COLO829 (cell line): ENCODE results near the gene SMIM45.

ENCODE experiments used
- DNase-seq: peaks from one replicate; pipeline ENCODE4 v3.0.0; 2012; ENCODE audit warnings: low spot score

Gene SMIM45

DNA sequence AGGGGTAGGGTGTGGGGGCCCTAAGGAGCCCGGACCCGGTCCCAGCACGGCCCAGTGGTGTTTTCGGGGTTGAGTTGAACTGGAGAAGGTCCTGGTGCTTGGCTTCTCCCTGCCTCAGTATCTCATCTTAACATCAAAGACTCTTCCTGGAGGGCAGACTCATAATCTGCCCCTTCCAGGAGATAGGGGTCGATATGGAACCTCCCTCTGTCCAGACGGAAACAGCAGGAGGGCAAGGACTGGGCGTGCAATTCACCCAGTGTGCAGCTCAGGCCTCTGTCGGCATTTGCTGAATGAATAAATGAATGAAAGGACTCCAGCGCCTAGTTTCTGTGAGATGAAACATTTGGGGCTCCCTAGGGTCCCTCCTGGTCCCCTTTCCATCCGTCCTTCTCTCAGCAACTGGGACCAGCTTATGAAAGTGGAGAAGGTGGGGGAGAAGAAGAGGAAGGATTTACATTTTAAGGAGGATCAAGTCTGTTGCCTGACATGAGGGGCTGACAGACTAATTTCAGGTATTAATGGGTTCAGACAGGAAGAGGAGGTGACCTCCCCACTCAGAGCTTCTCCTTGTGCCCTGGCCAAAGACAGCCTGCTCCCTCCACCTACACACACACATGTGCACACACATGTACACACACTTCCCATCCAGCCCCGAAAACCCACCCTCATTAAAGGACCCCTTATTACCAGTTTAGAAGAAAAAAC is 36.0 kb upstream of the SMIM45 start:
- DNase-seq: no peak

DNA sequence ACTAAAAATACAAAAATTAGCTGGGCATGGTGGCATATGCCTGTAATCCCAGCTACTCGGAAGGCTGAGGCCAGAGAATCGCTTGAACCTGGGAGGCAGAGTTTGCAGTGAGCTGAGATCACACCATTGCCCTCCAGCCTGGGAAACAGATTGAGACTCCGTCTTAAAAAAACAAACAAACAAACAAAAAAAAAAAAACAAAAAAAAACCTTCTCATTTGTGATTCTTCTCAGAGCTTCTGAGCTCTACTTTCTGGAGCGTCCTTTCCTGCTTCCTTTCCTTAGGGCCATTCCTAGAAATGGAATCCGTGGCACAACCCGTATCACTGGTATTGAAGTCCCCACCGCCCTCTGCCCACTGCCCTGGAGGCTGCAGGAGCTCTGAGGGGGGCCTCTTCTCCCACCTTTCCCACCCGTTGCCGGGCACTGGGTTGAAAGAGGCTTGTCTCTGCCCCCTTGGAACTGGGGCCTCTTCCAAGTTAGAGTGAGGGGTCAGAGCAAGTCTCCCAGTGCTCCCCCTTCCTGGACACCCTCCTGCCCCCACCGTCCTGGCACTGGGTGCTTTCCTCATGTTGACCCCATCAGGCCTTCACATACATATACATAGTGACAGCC is 35.1 kb upstream of the SMIM45 start:
- no peak for DNase-seq

DNA sequence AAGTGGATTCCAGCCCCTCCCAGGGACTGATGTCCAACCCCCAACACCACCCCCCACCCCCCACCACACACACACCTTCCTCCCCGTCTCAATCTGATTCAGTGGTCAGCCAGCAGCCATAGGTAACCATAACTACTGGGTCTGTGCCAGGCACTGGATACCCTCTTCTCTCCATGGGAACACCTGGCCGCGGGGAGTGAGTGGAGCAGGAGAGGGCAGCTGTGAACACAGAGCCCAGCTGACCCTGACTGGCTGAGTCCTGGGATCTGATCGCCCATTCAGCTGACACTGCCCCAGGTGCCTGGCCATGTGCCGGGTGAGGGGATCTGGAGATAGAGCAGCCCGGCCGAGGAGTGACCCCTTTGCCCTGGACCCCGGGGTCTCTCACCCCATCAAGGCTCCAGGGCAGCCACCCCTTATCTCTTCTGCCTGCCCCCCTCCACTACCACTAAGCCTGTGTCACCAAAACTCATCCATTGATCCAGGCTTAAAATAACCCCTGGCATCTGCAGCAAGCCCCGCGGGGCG is 34.5 kb upstream of the SMIM45 start:
- DNase-seq: no peak

DNA sequence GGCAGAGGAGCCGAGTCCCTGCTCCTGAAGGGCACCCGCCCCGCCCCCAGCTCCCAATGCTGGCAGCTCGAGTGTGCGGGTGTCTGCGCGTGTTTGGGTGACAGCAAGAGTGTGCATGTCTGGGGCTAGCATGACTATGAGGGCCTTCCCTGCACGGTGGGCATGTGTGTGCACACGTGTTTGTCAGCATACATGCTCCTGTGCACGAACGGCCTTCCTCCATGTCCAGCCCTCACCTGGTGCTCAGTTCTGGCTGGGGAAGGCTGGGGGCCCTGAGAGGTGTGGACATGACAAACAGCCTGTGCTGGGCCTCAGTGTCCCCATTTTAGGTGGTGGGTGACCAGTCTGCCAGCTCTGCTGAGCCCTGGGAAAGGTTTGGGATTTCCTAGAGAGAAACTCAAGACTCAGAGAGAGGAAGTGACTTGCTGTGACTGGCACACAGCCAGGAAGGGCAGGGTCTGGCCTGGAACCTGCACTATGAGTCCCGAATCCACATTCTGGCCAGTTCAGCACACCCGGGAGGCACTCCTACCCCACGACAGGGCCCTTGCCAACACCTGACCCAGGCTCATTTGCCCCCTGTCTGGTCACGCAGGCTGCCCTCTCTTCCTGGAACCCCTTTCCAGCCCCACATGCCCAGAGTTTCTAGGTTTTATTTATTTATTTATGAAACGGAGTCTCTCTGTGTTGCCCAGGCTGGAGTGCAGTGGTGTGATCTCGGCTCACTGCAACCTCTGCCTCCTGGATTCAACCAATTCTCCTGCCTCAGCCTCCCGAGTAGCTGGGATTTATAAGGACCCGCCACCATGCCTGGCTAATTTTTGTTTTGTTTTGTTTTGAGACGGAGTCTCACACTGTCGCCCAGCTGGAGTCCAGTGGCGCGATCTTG is 33.8 kb upstream of the SMIM45 start:
- peak; percentile 59 for DNase-seq

DNA sequence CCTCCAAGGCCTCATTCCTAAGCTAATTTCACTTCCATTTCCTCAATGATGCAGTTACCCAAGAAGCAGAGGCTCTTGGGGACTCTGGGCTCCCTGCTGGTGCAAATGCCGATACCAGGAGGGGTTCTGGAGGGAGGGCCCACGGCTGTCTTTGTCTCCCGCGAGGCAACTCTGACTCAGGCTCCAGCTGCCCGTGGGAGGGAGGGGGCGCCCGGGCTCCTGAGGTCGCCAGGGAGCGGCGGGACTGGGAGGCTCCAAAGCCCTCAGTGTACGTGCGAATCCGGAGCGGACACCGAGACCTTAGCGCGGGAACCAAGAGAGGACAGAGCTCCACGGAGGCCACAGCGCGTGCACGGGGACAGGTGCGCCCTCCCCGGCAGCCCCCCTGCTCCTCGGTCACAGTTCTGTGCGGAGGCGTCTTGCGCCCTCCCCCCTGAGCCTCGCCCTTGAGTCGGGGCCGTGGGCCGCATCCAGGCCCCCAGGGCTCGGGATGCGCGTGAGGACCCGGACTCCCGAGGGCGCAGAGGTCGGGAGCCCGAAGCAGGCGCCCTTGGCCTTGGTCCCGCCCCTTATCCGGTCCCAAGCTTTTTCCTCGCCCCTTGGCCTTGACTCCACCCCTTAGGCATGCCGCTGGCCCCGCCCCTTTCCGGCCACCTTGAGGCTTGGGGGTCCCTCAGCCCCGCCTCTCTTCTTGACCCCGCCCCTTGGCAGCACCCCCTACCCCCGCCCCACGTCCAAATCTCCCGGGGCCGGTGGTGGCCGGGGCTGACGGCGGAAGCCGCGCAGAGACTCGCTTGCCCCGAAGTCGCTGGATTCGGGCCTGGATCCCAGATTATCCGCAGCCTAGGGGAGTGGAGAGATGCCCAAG is 32.4 kb upstream of the SMIM45 start:
- DNase-seq: no peak

DNA sequence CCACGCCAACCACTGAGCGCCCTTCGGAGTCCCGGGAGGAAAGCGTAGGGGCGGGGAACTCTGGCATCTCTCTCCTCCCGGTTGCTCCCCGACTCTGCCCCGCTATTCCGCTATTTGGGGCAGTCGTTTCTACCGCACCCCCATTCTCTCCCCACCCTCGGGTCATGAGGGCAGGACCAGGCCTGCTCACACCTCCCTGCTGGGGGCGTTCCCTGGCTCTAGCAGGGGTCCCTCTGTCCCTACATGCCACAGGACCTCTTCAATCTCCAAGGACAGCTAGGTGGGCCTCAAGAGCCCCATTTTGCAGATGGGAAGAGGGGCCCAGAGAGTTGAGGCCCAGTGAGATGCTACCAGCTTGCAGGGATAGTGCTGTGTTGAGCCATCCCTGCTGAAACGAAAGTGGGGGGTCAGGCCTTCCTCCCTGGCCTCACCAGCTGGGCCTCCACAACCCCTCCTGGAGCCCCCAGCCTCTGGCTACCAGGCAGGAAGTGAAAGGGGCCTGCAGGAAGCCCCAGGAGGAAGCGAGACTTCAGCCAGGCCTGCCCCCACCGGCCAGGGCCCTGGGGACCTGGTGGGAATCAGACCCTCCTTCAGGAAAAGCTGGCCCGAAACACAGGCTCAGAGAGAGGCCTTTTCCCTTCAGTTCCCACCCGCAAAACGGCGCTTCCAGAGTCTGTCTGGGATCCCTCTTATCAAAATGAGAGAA is 31.5 kb upstream of the SMIM45 start:
- no peak for DNase-seq

DNA sequence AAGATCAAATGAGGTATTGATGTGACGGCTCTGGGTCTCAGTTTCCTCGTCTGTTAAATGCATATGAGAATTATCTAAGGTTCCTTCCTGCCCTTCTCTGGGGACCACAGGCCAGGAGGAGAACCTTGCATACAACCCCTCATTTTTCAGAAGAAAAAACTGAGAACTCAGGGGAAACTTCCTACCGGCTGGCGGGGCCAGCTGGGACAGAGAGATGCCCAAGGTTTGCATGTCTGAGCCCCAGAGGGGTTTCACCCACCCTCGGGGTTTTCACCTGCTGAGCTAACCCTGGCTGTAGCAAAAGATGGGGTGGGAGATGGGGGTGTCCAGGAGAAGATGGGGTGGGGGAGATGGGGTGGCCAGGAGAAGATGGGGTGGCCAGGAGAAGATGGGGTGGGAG is 29.6 kb upstream of the SMIM45 start:
- DNase-seq: no peak

DNA sequence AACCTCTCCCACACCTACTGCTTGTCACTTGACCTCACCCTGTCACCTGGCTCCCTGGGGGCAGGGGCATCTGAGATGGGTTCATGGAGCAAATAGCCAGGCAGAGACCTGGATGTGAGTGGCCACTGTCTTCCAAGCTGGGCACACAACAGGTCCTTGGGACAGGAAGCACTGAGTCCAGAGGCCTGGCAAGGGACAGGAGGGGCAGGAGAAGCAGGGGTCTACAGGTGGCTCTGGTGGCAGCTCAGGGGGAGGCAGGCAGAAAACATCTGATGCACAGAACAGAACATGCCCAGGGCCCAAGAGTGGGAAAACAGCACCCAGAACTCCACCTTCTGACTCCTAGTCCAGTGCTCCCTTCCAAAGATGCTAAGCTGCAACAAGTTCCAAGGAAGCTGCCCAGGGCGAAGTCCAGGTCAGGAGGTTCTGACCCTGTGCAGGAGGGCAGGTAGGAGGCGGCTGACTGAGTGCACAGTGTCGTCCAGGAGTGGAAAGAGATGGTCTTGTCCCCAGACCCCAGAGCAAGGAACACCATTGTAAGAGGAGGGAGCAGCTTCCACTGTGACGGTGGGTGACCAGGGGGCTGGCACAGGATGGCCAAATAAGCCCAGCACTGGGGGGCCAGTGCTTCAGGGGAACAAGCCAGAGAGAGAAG is 28.9 kb upstream of the SMIM45 start:
- DNase-seq: no peak

DNA sequence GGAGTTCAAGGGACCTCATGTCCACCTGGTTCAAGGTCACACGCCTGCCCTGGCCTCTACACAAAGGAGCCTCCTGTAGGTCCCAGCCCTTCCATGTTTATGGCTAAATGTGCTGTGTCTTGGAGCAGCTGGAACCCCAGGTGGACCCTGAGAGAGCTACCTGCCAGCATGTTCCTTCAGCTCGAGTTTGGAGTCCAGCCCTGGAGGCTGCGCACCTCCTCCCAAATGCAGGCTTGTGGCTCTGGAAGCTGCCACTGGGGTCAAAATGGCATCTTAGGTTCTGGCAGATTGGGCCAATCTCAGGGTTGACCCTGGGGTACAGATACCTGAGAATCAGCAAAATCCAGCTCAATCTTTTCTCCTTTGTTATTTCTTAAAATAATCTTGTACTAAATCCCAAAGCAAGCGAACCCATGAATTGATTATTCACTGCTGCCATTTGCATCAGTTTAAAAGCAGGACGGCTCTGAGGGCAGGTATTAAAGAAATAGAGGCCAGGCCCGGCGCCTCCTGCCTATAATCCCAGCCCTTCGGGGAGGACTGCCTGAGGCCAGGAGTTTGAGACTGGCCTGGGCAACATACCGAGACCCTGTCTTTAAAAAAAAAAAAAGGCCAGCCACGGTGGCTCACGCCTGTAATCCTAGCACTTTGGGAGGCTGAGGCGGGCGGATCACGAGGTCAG is 28.2 kb upstream of the SMIM45 start:
- DNase-seq: no peak

DNA sequence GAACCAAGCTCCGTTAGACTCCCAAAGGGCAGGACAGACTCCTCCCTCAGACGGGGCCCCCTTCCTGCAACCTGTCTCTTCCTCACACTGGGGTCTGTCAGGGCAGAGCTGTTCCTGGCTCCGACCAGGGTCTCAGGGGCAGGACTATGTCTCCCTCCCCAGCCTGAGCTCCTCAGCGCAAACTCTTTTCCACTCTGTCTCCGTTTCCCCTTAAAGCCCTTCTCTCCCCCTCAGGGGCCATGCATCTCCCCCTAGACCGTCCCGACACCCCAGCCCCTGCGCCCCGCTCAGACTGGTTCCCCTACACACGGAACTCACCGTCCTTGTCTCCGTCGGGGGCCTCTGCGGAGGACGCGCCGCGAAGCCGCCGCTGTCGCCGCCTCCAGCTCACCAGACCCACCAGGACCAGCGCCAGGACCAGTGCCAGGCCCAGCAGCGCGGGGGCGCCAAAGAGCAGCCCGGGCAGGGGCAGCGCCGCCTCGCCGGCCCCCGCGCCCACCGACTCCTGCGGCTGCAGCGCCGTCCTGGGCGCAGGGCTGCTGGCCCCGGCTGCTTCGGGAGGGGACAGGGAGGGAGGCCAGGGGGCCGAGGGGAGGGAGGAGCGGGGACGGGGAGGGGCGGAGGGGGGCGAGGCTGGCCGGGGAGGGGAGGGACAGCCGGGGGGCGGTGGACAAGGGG is 26.0 kb upstream of the SMIM45 start:
- peak; percentile 42 for DNase-seq

DNA sequence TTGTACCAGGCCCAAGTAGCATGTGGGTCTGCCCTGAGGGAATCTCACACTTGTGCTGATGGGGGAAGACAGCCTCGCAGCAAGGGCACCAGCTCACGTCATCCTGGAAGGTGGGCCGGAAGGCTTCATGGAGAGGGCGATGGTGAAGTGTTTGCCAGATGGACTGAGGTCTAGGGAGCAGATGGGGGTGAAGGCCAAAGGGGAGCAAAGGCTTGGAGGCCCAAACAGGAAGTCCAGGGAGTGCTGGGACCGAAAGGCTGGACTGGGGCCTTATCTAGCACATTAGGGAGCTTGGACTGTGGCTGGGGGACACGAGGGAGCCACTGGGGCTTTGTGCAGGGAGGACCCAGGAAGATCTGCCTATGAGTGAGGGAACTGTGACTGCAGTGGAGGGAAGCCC is 24.1 kb upstream of the SMIM45 start:
- DNase-seq: no peak

DNA sequence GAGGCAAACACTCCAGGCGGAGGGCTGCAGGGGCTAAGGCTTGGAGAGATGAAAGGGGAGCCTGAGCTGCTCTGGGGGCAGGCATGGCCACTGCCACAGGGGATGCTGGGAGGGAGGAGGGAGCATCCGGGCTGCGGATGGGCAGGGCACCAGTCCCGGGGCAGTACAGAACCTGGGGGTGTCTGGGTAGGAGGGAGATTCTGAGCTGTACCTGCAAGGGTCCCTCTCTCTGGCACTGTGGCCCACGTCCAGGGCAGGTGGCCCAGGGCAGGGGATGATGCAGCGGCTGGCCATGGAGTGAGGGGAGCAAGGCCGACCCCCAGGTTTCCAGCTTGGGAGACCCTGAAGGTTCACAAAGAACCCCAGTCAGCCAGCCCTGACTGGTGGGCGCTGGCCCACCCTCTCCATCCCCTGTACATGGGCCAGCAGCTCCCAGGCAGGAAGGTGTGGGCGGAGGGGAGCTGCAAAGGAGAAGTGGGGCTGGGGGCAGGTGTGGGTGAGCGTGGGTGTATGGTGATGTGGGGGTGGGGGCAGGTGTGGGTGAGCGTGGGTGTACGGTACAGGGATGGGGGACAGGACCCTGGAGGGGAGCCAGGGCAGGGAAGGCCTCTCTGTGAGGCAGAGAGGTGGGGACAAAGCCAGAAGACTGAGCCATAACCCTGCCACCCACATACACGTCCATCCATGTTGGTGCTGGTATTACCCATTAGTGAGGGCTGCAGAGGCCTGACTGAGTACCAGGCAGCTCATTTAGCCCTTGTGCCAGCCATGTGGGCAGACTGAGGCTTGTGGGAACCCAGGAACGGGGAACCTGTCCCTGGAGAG is 23.1 kb upstream of the SMIM45 start:
- DNase-seq: no peak

DNA sequence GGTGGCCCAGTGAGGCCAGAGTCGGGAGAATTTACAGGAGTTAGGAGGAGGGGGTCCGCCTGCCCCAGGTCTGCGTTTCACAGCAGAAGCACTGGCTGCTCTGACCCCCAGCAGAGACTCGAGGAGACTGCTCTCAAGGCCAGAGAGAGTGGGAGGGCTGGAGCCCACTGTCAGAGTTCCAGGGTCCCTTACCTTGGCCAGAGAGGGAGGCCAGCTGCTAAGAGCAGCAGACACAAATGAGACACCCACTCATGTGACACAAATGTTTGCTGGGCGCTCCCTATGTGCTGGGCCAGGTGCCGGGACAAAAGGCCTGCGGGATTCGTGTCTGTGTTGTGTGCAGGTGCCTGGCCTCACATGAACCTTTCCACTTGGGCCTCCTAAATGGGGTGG is 22.5 kb upstream of the SMIM45 start:
- no peak for DNase-seq

DNA sequence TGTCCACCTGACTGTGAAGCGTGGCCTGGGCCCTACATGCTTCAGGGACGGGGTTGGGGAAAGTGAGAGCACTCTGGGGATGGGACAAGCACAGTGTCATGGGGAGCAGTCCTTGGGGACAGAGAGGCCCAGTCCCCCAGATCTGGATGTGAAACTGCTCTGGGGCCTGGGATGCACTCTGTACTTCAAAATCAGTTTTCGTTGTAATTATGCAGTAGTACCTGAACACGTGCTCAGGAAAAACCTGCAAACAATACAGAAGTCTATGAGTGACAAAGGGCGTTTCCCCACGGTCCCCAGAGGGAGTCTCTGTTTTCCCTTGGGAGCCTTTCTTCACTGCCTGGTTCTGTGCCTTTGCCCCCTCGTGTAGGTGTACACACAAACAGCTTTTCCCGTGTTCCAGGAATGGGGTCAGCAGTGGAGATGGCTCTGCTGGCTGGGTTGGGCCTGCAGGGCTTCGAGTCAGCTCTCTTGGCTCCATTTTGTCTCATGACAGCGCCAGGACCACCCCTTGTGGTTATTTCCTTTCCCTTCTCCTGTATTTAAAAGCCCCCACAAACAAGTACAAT is 20.2 kb upstream of the SMIM45 start:
- no peak for DNase-seq

DNA sequence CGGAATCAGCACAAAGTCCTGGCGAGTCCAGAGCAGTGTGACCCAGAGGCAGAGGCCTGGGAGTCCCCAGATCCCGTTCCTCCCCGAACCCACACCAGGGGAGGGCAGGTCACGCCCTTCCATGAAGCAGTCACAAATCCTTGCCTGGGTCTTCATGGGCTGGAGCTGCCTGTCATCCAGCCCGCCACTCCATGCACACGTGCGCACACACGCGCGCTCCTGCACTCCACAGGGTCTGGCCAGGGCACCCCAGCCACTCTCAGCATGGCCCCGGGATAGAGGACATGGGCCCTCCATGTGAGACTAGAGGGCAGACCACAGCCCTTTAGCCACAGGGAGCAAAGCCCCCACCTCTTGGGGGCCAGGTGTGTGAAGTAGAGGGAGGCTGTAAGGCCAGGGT is 19.6 kb upstream of the SMIM45 start:
- no peak for DNase-seq

DNA sequence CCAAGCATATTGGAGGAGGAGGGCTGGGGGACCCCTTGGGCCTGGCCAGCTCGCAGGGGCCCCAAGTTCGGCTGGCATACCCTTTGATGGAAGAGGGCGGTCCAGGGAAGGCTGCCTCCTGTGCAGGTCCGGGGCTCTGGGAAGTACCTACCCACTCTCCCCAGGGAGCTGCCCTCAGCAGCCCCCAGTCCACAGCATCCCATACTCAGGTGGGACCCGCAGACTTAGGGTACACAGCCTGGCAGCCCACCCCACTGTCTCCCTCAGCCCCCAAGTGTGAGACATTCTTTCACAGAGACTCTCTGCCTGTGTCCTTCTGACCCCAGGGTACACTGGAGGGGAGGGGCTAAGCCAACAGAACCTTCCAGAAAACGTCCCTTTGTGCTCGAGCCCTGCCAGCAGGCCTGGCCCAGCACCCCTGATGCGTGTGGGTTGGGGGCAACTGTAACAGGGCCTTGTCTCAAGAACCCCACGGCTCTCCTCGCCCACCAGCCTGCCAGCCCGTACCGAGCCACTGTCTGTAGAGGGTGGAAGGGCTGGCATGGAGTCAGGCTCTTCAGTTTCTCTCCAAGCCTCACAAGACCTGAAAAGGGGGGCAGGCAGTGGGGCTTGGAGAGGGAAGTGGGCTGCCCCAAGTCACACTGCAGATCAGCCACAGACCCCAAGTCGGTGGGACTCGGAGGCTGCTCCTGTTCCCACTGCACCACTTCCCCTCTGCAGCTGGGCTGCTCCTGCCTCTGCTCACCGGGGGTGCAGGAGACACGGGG is 18.4 kb upstream of the SMIM45 start:
- no peak for DNase-seq

DNA sequence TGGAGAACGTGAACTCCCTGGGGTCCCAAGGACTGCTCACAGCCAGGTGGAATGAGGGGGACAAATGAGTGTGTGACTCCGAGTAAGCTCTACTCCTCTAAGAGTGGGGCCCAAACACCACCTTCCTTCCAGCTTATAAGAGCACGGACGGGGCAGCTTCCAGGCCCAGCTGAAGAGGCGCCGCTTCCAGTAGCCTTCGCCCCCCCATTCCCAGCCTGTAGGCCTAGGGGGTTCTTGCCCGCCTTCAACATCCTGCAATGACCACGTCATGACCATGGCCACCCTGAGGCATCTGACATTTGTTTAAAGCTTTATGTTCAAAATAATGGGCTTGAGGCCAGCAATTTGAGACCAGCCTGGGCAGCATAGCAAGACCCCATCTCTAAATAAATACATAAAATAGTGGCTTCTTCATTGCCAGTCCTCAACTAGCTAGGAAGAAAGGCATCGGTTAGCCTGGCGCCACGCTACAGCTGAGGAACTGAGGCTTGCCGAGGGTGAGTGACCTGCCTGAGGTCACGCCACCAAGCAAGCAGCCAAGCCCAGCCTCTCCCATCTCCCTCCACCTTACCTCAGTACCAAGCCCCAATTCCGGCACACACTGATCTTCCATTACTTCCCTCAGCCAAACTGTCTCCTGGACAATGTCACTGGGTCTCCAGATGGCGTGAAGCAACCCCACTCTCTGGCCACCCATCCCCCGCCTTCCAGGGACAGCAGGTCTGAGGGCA is 17.5 kb upstream of the SMIM45 start:
- DNase-seq: no peak
